ENCODE data around the gene PLEKHA8.
A peak's percentile ranks its signal among the peaks of the same experiment; 100 is the strongest.

PLEKHA8 gene

GRCh38 chr7:30133736-30134610 lies 105.8 kb downstream of the PLEKHA8 start:
- H3K27ac Mint-ChIP-seq: no peak overlapping the region
- H3K4me1 Mint-ChIP-seq: peaks cover 17% of the 10 kb centered on the region
- DNase-seq: no peak
- peak overlapping the region; percentile 92 for H3K4me3 Mint-ChIP-seq
- H3K36me3 Mint-ChIP-seq (ENCODE audit: low read depth): peaks cover 16% of the 10 kb centered on the region
- no peaks in the 10 kb centered on the region for H3K9me3 Mint-ChIP-seq
- peaks cover 42% of the 10 kb centered on the region for H3K27me3 Mint-ChIP-seq (ENCODE audit: low read depth, poor library complexity)
- TF ChIP-seq CTCF (IDR thresholded peaks at IDR 0.05): no peak

- Mint-ChIP-seq H3K9me3 (no peaks in the 10 kb centered on the region), H3K27ac (no peak within 1 kb of the TSS), H3K36me3 (ENCODE audit: low read depth) (peaks cover 8% of the 10 kb centered on the region), H3K27me3 (ENCODE audit: low read depth, poor library complexity) (peaks cover 42% of the 10 kb centered on the region), H3K4me3 (peak within 1 kb of the TSS; percentile 92), H3K4me1 (peaks cover 17% of the 10 kb centered on the region)
- no peak for TF ChIP-seq CTCF (IDR thresholded peaks at IDR 0.05)
- peak; percentile 92 for DNase-seq
These were observed 106.5 kb downstream of the PLEKHA8 start, which contains the start of gene MTURN for GRCh38 chr7:30134611-30135300. MTURN (plus strand) TSS chr7:30134986; CDS start chr7:30135137, 151 bp downstream.

- H3K4me3 Mint-ChIP-seq: peak overlapping the region; percentile 89
- H3K27ac Mint-ChIP-seq: no peak overlapping the region
- no peak for TF ChIP-seq CTCF (IDR thresholded peaks at IDR 0.05)
- H3K36me3 Mint-ChIP-seq (ENCODE audit: low read depth): peaks cover 4% of the 10 kb centered on the region
- H3K9me3 Mint-ChIP-seq: no peaks in the 10 kb centered on the region
- H3K27me3 Mint-ChIP-seq (ENCODE audit: low read depth, poor library complexity): peaks cover 44% of the 10 kb centered on the region
- H3K4me1 Mint-ChIP-seq: peaks cover 17% of the 10 kb centered on the region
- peak; percentile 52 for DNase-seq
These were observed 107.3 kb downstream of the PLEKHA8 start for GRCh38 chr7:30135301-30136116.

- H3K27ac Mint-ChIP-seq: no peak overlapping the region
- no peaks in the 10 kb centered on the region for H3K9me3 Mint-ChIP-seq
- peaks cover 45% of the 10 kb centered on the region for H3K27me3 Mint-ChIP-seq (ENCODE audit: low read depth, poor library complexity)
- peak overlapping the region; percentile 89 for H3K4me3 Mint-ChIP-seq
- peaks cover 17% of the 10 kb centered on the region for H3K4me1 Mint-ChIP-seq
- no peak for TF ChIP-seq CTCF (IDR thresholded peaks at IDR 0.05)
- H3K36me3 Mint-ChIP-seq (ENCODE audit: low read depth): no peaks in the 10 kb centered on the region
- DNase-seq: peak; percentile 21
These were observed 108.0 kb downstream of the PLEKHA8 start for GRCh38 chr7:30136117-30136731.

- Mint-ChIP-seq H3K9me3 (no peaks in the 10 kb centered on the region), H3K27ac (no peak overlapping the region), H3K4me1 (peaks cover 17% of the 10 kb centered on the region), H3K27me3 (ENCODE audit: low read depth, poor library complexity) (peaks cover 45% of the 10 kb centered on the region), H3K4me3 (peak overlapping the region; percentile 89), H3K36me3 (ENCODE audit: low read depth) (no peaks in the 10 kb centered on the region)
- no peak for DNase-seq
- no peak for TF ChIP-seq CTCF (IDR thresholded peaks at IDR 0.05)
These were observed 108.7 kb downstream of the PLEKHA8 start for GRCh38 chr7:30136743-30137485.

Measured in nephron progenitor cell (in vitro differentiated cells).